Mesothelial cell of epicardium (in vitro differentiated cells): ENCODE data around the gene CELF3. TPM values are rescaled to one million over a fixed set of nuclear protein-coding genes. Genes with fewer than 3 reads are reported as not detected.
A peak's percentile ranks its signal among the peaks of the same experiment; 100 is the strongest.

ENCODE experiments used
- DNase-seq, 2 experiments: peaks; one replicate each; pipeline ENCODE4 v3.0.0; 2021; ENCODE audit warnings: low spot score in 2 of 2; ENCODE audit not compliant: unreplicated experiment in 2 of 2
- H3K27ac Mint-ChIP-seq: 2 replicates; pipeline ENCODE4 v1.8.0; 2021; ENCODE audit warnings: mixed read lengths
- H3K27me3 Mint-ChIP-seq: 2 replicates; pipeline ENCODE4 v1.8.0; 2021; ENCODE audit warnings: low read depth, mixed read lengths
- H3K36me3 Mint-ChIP-seq: 2 replicates; pipeline ENCODE4 v1.8.0; 2021; ENCODE audit warnings: mixed read lengths
- H3K4me1 Mint-ChIP-seq: 2 replicates; pipeline ENCODE4 v1.8.0; 2021; ENCODE audit warnings: mixed read lengths
- H3K4me3 Mint-ChIP-seq: 2 replicates; pipeline ENCODE4 v1.8.0; 2021; ENCODE audit warnings: mild to moderate bottlenecking, moderate library complexity, mixed read lengths
- H3K9me3 Mint-ChIP-seq: 2 replicates; pipeline ENCODE4 v1.8.0; 2021; ENCODE audit warnings: mixed read lengths
- CTCF ChIP-seq: fragments of 200-600 bp; sonication (generic); IDR thresholded peaks from one replicate; pipeline ENCODE4 v1.5.0; 2021; ENCODE audit warnings: antibody characterized with exemption; ENCODE audit not compliant: unreplicated experiment
- total RNA-seq: library from RNA; stranded (reverse); gene quantifications from 3 replicates; pipeline ENCODE4 v1.2.1, GENCODE V29; 2021

The CELF3 gene
- total RNA-seq, 1 donor from 2014 or later = 1.1 TPM

- H3K27ac Mint-ChIP-seq = no peak overlapping the region
- no peak for TF ChIP-seq CTCF
- no peaks in the 10 kb centered on the region for H3K4me1 Mint-ChIP-seq
- H3K36me3 Mint-ChIP-seq = no peaks in the 10 kb centered on the region
- peaks cover 10% of the 10 kb centered on the region for H3K9me3 Mint-ChIP-seq
- peaks cover 14% of the 10 kb centered on the region for H3K27me3 Mint-ChIP-seq
- no peak overlapping the region for H3K4me3 Mint-ChIP-seq
- no peak for DNase-seq
Observed at GRCh38 chr1:151733126-151733525, 16.5 kb upstream of the CELF3 start.

- TF ChIP-seq CTCF = no peak
- H3K9me3 Mint-ChIP-seq = no peaks in the 10 kb centered on the region
- no peak overlapping the region for H3K27ac Mint-ChIP-seq
- H3K4me3 Mint-ChIP-seq = no peak overlapping the region
- no peaks in the 10 kb centered on the region for H3K36me3 Mint-ChIP-seq
- H3K27me3 Mint-ChIP-seq = peaks cover 39% of the 10 kb centered on the region
- no peaks in the 10 kb centered on the region for H3K4me1 Mint-ChIP-seq
- DNase-seq = no peak
Observed at GRCh38 chr1:151729966-151730291, 13.3 kb upstream of the CELF3 start.

GRCh38 chr1:151729157-151729965 lies 12.8 kb upstream of the CELF3 start:
- Mint-ChIP-seq H3K4me1 (no peaks in the 10 kb centered on the region), H3K27ac (no peak overlapping the region)
- DNase-seq = no peak

GRCh38 chr1:151728151-151729054 lies 11.8 kb upstream of the CELF3 start:
- Mint-ChIP-seq H3K27ac (no peak overlapping the region), H3K36me3 (no peaks in the 10 kb centered on the region), H3K27me3 (peaks cover 54% of the 10 kb centered on the region), H3K4me3 (peak overlapping the region; percentile 7), H3K9me3 (no peaks in the 10 kb centered on the region), H3K4me1 (no peaks in the 10 kb centered on the region)
- DNase-seq = no peak
- TF ChIP-seq CTCF = no peak

More at GRCh38 chr1:151729157-151729965, 12.8 kb upstream of the CELF3 start:
- TF ChIP-seq CTCF = no peak
- Mint-ChIP-seq H3K36me3 (no peaks in the 10 kb centered on the region), H3K9me3 (no peaks in the 10 kb centered on the region), H3K27me3 (peaks cover 44% of the 10 kb centered on the region), H3K4me3 (no peak overlapping the region)

- no peak for DNase-seq
- H3K4me3 Mint-ChIP-seq = no peak overlapping the region
- no peaks in the 10 kb centered on the region for H3K36me3 Mint-ChIP-seq
- peaks cover 90% of the 10 kb centered on the region for H3K27me3 Mint-ChIP-seq
- H3K4me1 Mint-ChIP-seq = peaks cover 19% of the 10 kb centered on the region
- H3K27ac Mint-ChIP-seq = no peak overlapping the region
- TF ChIP-seq CTCF = no peak
- H3K9me3 Mint-ChIP-seq = no peaks in the 10 kb centered on the region
Observed at GRCh38 chr1:151723726-151724370, 7.2 kb upstream of the CELF3 start.
